Measurements from ENCODE around the gene YPEL1. TPM values are rescaled to one million over a fixed set of nuclear protein-coding genes. Genes with fewer than 3 reads are reported as not detected.
"Not testable (repeated sequence)": the region's sequence is repeated elsewhere in the genome, so short reads cannot be mapped to it uniquely, and the experiment has no call there.

YPEL1 gene
- total RNA-seq, 2 donors from 2014 or later, result 1.6 to 4.4 TPM

GRCh38 chr22:21730535-21731308 lies 4.9 kb downstream of the YPEL1 start:
- Histone ChIP-seq H3K36me3 (replicated peaks in 1 of 2; ENCODE audit: insufficient read depth in 1 of 2, low read depth in 2 of 2) (no peaks in the 10 kb centered on the region), H3K27me3 (no peaks in the 10 kb centered on the region), H3K9me3 (no peaks in the 10 kb centered on the region), H3K4me1 (peaks cover 8% of the 10 kb centered on the region), H3K27ac (no peak overlapping the region), H3K4me3 (no peak overlapping the region)
- intact Hi-C loops (cut with DNase I), result no loop called here
- WGBS, 2 donors, result 94 to 95% methylated on average over 9 of the region's 9 CpGs
- no peak for DNase-seq
- TF ChIP-seq POLR2A (IDR thresholded peaks at IDR 0.05) (no peak), CTCF (IDR thresholded peaks at IDR 0.05) (no peak)
- no peak for ATAC-seq

DNA sequence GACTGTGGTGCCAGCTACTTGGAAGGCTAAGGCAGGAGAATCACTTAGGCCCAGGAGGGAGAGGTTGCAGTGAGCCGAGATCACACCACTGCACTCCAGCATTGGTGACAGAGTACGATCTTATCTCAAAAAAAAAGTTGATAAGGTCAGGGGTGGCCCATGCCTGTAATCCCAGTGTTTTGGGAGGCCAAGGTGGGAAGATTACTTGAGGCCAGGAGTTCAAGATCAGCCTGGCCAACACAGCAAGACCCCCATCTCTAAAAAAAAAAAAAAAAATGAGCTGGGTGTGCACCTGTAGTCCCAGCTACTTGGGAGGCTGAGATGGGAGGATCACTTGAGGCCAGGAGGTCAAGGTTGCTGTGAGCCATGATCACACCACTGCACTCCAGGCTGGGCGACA lies 6.4 kb downstream of the YPEL1 start:
- ATAC-seq; H3K27me3 ChIP-seq; H3K36me3 ChIP-seq (replicated peaks in 1 of 2; ENCODE audit: insufficient read depth in 1 of 2, low read depth in 2 of 2); H3K9me3 ChIP-seq; H3K4me1 ChIP-seq; H3K27ac ChIP-seq; DNase-seq; H3K4me3 ChIP-seq; intact Hi-C loops (cut with DNase I): not testable (repeated sequence)
- 77 to 78% methylated on average over 3 of the region's 3 CpGs for WGBS, 2 donors

GRCh38 chr22:21728270-21728669 lies 7.3 kb downstream of the YPEL1 start:
- H3K4me1 ChIP-seq, result no peaks in the 10 kb centered on the region
- H3K36me3 ChIP-seq (replicated peaks in 1 of 2; ENCODE audit: insufficient read depth in 1 of 2, low read depth in 2 of 2), result no peaks in the 10 kb centered on the region
- no peaks in the 10 kb centered on the region for H3K9me3 ChIP-seq
- ATAC-seq (no peak), DNase-seq (no peak)
- no peak for TF ChIP-seq CTCF (IDR thresholded peaks at IDR 0.05)
- no peak for TF ChIP-seq POLR2A (IDR thresholded peaks at IDR 0.05)
- 82 to 87% methylated on average over 12 of the region's 12 CpGs for WGBS, 2 donors
- intact Hi-C loops (cut with DNase I), result no loop called here
- H3K27me3 ChIP-seq, result no peaks in the 10 kb centered on the region
- H3K4me3 ChIP-seq, result no peak overlapping the region
- H3K27ac ChIP-seq, result no peak overlapping the region

GRCh38 chr22:21727768-21728167 lies 7.8 kb downstream of the YPEL1 start:
- Histone ChIP-seq H3K27ac (no peak overlapping the region), H3K4me3 (no peak overlapping the region), H3K4me1 (no peaks in the 10 kb centered on the region), H3K36me3 (replicated peaks in 1 of 2; ENCODE audit: insufficient read depth in 1 of 2, low read depth in 2 of 2) (no peaks in the 10 kb centered on the region), H3K27me3 (no peaks in the 10 kb centered on the region), H3K9me3 (no peaks in the 10 kb centered on the region)
- intact Hi-C loops (cut with DNase I), result no loop called here
- ATAC-seq (no peak), DNase-seq (no peak)
- TF ChIP-seq CTCF (IDR thresholded peaks at IDR 0.05) (no peak), POLR2A (IDR thresholded peaks at IDR 0.05) (no peak)
- WGBS, 2 donors, result 92 to 94% methylated on average over 9 to 10 of the region's 10 CpGs

- 84 to 90% methylated on average over 4 of the region's 4 CpGs for WGBS, 2 donors
- Histone ChIP-seq H3K27ac (no peak overlapping the region), H3K4me3 (no peak overlapping the region), H3K4me1 (no peaks in the 10 kb centered on the region), H3K9me3 (no peaks in the 10 kb centered on the region), H3K36me3 (replicated peaks in 1 of 2; ENCODE audit: insufficient read depth in 1 of 2, low read depth in 2 of 2) (no peaks in the 10 kb centered on the region), H3K27me3 (no peaks in the 10 kb centered on the region)
- DNase-seq (no peak), ATAC-seq (no peak)
- intact Hi-C loops (cut with DNase I), result no loop called here
- no peak for TF ChIP-seq CTCF (IDR thresholded peaks at IDR 0.05)
- TF ChIP-seq POLR2A (IDR thresholded peaks at IDR 0.05), result no peak
Observed at GRCh38 chr22:21727159-21727558, 8.4 kb downstream of the YPEL1 start.

All from body of pancreas (tissue), 4 donors.